Measurements from ENCODE around the gene NAPB.

NAPB gene

DNA sequence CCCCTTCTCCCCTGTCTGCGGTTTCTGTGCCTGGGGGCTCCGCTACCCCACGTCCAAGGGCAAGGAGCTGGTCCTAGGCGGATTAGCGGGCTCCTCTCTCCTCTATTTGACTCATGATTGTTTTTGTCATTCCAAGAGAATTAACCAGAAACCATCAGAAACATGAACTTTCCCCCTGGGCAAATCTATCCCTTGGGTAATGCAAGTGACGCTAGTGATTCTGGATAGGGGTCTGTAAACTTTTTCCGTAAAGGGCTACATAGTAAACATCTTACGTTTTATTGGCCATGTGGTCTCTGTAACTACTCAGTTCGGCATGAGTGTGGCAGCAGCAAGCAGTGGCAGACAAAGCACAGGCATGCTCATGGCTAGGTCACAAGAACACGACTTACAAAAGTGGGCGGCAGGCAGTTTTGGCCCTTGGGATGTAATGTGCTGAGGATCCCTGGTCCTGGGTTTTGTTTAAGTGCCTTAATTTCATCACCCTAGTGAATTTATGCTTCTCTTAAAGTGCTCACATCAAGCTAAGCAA, 30.7 kb upstream of the NAPB start:
- no peaks in the 10 kb centered on the region for H3K4me1 ChIP-seq (ENCODE audit: control insufficient read depth, insufficient read depth, low read length)
- H3K4me3 ChIP-seq (ENCODE audit: low read length), result no peak overlapping the region
- no peaks in the 10 kb centered on the region for H3K36me3 ChIP-seq (ENCODE audit: insufficient read depth, low read length)
- H3K27me3 ChIP-seq (ENCODE audit: control insufficient read depth, insufficient read depth, low read length), result peaks cover 7% of the 10 kb centered on the region
- H3K9me3 ChIP-seq (replicated peaks; ENCODE audit: low read length), result no peaks in the 10 kb centered on the region
- H3K4me2 ChIP-seq (ENCODE audit: low read length), result no peak overlapping the region
- H3K9ac ChIP-seq (ENCODE audit: low read depth, low read length), result no peak overlapping the region

DNA sequence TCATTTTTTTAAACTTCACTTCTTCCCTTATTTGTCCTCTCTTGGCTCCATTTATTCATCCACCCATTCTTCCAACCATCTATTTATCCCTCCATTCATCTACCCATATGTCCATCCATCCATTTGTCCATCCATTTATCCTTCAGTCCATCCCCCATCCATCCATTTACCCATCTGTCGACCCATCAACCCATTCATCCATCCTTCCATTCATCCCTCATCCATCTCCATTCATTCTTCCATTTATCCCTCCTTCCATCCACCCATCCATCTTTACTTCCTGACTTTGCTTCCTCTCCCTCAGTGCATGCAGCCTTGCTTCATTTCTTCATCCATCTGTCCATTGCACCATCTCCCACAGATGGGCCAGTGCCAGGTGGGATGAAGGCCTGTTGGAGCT, 29.6 kb upstream of the NAPB start:
- H3K4me1 ChIP-seq (ENCODE audit: control insufficient read depth, insufficient read depth, low read length), result peaks cover 2% of the 10 kb centered on the region
- no peak overlapping the region for H3K4me2 ChIP-seq (ENCODE audit: low read length)
- H3K9me3 ChIP-seq (replicated peaks; ENCODE audit: low read length), result no peaks in the 10 kb centered on the region
- H3K27me3 ChIP-seq (ENCODE audit: control insufficient read depth, insufficient read depth, low read length), result peaks cover 5% of the 10 kb centered on the region
- H3K4me3 ChIP-seq (ENCODE audit: low read length), result no peak overlapping the region
- no peaks in the 10 kb centered on the region for H3K36me3 ChIP-seq (ENCODE audit: insufficient read depth, low read length)
- no peak overlapping the region for H3K9ac ChIP-seq (ENCODE audit: low read depth, low read length)

DNA sequence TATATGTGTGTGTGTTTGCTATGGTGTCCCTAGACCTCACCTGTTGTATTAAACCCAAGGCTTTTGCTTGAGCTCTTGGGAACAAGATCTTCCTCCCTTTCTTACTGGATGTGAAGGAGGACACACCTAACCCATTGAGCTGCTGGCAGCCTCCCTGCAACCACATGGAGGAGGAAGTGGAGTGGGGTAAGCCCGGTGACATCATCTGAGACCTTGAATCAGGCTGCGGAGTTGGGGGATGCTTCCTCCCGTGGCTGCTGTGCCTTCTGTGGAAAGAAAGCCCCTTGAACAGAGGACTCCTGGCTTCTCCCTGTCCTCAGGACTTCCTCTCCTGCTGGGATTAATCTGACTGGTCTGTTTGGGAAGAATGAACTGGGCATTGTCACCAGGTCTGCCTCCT, 28.1 kb upstream of the NAPB start:
- Histone ChIP-seq H3K4me1 (ENCODE audit: control insufficient read depth, insufficient read depth, low read length) (peaks cover 8% of the 10 kb centered on the region), H3K9me3 (replicated peaks; ENCODE audit: low read length) (no peaks in the 10 kb centered on the region), H3K4me2 (ENCODE audit: low read length) (no peak overlapping the region), H3K4me3 (ENCODE audit: low read length) (no peak overlapping the region), H3K9ac (ENCODE audit: low read depth, low read length) (no peak overlapping the region), H3K36me3 (ENCODE audit: insufficient read depth, low read length) (no peaks in the 10 kb centered on the region), H3K27me3 (ENCODE audit: control insufficient read depth, insufficient read depth, low read length) (peaks cover 3% of the 10 kb centered on the region)

DNA sequence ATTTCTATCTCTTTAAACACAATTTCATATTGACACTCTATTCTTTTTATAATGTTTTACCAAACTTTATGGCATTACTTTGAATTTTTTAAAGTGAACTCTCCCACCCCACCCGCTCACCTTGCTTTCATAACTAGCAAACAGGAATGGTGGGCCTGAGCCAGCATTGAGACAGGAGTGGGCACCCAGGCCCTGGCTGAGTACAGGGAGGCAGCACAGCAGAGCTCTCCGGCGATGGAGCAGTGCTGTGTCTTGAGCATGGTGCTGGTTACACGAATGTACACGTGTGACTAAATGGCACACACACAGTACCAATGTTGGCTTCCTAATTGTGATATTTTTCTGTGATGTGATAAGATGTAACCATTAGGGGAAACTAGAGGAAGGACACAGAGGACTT, 26.9 kb upstream of the NAPB start:
- no peak overlapping the region for H3K4me3 ChIP-seq (ENCODE audit: low read length)
- no peaks in the 10 kb centered on the region for H3K36me3 ChIP-seq (ENCODE audit: insufficient read depth, low read length)
- H3K9me3 ChIP-seq (replicated peaks; ENCODE audit: low read length), result no peaks in the 10 kb centered on the region
- H3K27me3 ChIP-seq (ENCODE audit: control insufficient read depth, insufficient read depth, low read length), result peaks cover 8% of the 10 kb centered on the region
- H3K4me1 ChIP-seq (ENCODE audit: control insufficient read depth, insufficient read depth, low read length), result peaks cover 8% of the 10 kb centered on the region
- H3K4me2 ChIP-seq (ENCODE audit: low read length), result no peak overlapping the region
- no peak overlapping the region for H3K9ac ChIP-seq (ENCODE audit: low read depth, low read length)

DNA sequence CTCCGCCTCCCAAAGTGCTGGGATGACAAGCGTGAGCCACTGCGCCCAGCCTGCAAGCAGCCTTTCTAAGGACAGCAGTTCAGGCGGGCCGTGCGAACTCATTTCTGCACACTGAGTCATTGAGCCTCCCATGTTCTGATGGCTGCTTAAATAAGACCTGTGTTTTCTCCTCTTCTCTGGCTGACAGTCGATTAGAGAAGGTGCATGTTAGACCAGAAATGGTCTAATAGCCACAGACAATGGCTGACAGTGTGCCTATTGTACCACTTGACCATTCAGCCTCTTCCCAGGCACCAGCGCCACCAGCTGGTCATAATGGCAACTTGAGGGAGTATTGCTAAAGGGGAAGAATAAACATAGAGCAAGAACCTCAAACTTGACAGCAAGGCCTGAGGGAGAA, 25.2 kb upstream of the NAPB start:
- H3K36me3 ChIP-seq (ENCODE audit: insufficient read depth, low read length), result no peaks in the 10 kb centered on the region
- peaks cover 5% of the 10 kb centered on the region for H3K27me3 ChIP-seq (ENCODE audit: control insufficient read depth, insufficient read depth, low read length)
- no peak overlapping the region for H3K4me3 ChIP-seq (ENCODE audit: low read length)
- H3K4me2 ChIP-seq (ENCODE audit: low read length), result no peak overlapping the region
- no peaks in the 10 kb centered on the region for H3K9me3 ChIP-seq (replicated peaks; ENCODE audit: low read length)
- H3K9ac ChIP-seq (ENCODE audit: low read depth, low read length), result no peak overlapping the region
- H3K4me1 ChIP-seq (ENCODE audit: control insufficient read depth, insufficient read depth, low read length), result peaks cover 8% of the 10 kb centered on the region

DNA sequence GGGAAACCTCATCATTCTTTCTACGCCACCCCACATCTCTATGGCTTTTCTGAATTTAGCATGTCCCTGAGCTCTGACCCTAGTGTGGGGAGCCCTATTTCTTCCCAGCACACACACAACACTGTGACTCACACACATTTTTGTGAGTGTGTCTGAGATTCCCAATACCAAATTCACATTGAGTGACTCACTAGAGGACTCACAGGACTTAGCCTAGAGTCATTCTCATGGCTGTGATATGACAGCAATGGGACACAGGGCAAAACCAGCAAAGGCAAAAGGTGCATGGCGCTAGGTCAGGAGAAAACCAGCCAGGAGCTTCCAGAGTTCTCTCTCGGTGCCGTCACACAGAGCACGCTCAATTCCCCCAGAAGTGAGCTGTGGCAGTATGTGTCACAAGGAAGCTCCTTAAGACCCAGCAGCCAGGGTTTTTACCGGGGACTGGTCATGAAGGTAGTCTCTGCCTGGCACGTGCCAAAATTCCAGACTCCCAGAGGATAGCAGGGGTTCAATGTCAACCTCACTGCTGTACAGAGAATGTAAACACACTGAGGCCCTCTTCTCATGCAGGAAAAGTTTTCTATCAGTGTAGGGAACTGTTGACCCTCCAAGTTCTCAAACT, 24.4 kb upstream of the NAPB start:
- H3K4me3 ChIP-seq (ENCODE audit: low read length), result no peak overlapping the region
- H3K36me3 ChIP-seq (ENCODE audit: insufficient read depth, low read length), result no peaks in the 10 kb centered on the region
- H3K9me3 ChIP-seq (replicated peaks; ENCODE audit: low read length), result no peaks in the 10 kb centered on the region
- H3K9ac ChIP-seq (ENCODE audit: low read depth, low read length), result no peak overlapping the region
- peaks cover 5% of the 10 kb centered on the region for H3K27me3 ChIP-seq (ENCODE audit: control insufficient read depth, insufficient read depth, low read length)
- no peak overlapping the region for H3K4me2 ChIP-seq (ENCODE audit: low read length)
- H3K4me1 ChIP-seq (ENCODE audit: control insufficient read depth, insufficient read depth, low read length), result peaks cover 8% of the 10 kb centered on the region

DNA sequence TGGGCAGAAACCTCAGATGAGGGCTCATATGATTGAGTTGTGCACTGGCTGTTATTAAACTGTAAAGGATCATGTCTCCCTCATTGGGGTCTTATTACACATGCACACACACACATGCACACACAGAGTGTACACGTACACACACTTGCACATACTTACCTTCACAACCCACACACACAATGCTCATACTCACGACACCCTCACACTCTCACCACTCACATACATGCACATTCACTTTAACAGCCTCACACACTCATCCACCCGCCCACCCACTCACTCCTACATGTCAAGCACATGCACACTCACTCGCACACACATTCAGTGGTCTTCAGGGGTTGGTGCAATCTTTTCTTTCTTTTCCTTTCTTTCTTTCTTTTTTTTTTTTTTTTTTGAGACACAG, 23.6 kb upstream of the NAPB start:
- no peak overlapping the region for H3K4me3 ChIP-seq (ENCODE audit: low read length)
- no peaks in the 10 kb centered on the region for H3K9me3 ChIP-seq (replicated peaks; ENCODE audit: low read length)
- H3K4me1 ChIP-seq (ENCODE audit: control insufficient read depth, insufficient read depth, low read length), result peaks cover 8% of the 10 kb centered on the region
- H3K27me3 ChIP-seq (ENCODE audit: control insufficient read depth, insufficient read depth, low read length), result peaks cover 12% of the 10 kb centered on the region
- H3K4me2 ChIP-seq (ENCODE audit: low read length), result no peak overlapping the region
- no peak overlapping the region for H3K9ac ChIP-seq (ENCODE audit: low read depth, low read length)
- no peaks in the 10 kb centered on the region for H3K36me3 ChIP-seq (ENCODE audit: insufficient read depth, low read length)

DNA sequence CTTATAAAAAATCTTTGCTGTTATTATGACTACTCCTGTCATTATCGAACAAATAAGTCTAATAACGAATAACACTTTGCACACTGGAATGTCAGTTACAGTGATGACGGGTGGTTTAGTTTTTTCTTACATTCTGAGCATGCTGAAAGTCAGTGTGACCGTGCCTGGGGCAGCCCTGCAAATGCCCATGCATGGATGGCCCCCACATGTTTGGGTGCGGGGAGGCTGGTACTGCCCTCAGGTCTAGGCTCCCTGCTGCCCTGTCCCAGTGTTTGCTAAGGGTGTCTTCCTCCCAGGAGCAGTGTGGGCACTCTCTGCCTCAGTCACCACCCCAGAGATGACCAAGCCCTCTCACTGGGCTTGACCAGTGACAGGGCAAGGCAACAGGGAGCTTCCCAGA, 21.1 kb upstream of the NAPB start:
- Histone ChIP-seq H3K27me3 (ENCODE audit: control insufficient read depth, insufficient read depth, low read length) (peaks cover 20% of the 10 kb centered on the region), H3K9ac (ENCODE audit: low read depth, low read length) (no peak overlapping the region), H3K4me1 (ENCODE audit: control insufficient read depth, insufficient read depth, low read length) (peaks cover 8% of the 10 kb centered on the region), H3K9me3 (replicated peaks; ENCODE audit: low read length) (no peaks in the 10 kb centered on the region), H3K4me3 (ENCODE audit: low read length) (no peak overlapping the region), H3K36me3 (ENCODE audit: insufficient read depth, low read length) (no peaks in the 10 kb centered on the region), H3K4me2 (ENCODE audit: low read length) (no peak overlapping the region)

DNA sequence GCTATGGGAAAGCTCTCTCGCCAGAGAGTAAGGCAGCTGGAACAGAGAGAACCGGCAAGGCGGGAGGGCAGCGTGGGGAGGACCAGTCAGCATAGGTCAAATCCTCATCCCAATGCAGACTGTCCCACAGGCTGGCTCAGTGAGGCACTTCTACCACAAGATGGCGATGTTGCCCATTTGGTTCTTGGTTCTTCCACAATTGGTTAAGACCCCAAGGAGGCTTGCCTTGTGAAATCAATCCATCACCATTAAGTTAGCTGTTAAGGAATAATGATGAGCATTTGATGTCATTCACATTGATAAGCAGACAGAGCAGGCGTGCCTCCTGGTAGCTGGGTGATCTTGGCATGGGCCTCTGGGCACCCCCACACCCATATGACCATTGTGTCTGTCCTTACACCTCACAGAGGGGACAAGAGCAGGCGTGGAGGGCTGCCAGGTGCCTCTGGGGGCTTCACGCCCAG, 20.6 kb upstream of the NAPB start:
- Histone ChIP-seq H3K4me2 (ENCODE audit: low read length) (no peak overlapping the region), H3K9ac (ENCODE audit: low read depth, low read length) (no peak overlapping the region), H3K36me3 (ENCODE audit: insufficient read depth, low read length) (no peaks in the 10 kb centered on the region), H3K27me3 (ENCODE audit: control insufficient read depth, insufficient read depth, low read length) (peaks cover 23% of the 10 kb centered on the region), H3K4me1 (ENCODE audit: control insufficient read depth, insufficient read depth, low read length) (peaks cover 8% of the 10 kb centered on the region), H3K9me3 (replicated peaks; ENCODE audit: low read length) (no peaks in the 10 kb centered on the region), H3K4me3 (ENCODE audit: low read length) (no peak overlapping the region)

DNA sequence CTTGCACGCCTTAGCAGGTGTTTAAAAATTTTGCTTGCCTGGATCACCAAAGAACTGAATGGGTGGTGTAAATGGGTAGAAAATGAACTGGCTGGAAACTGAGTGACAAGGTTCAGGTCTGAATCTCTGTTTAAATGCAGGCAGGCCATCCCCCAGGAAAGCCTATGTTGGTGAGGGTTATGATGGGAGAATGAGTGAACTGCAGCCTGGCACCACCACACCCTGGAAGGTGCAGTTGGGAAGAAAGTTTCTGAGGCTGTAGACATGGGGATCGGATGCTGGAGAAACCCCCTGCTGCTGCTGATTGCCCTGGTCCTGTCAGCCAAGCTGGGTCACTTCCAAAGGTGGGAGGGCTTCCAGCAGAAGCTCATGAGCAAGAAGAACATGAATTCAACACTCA, 18.7 kb upstream of the NAPB start:
- Histone ChIP-seq H3K9ac (ENCODE audit: low read depth, low read length) (no peak overlapping the region), H3K27me3 (ENCODE audit: control insufficient read depth, insufficient read depth, low read length) (peaks cover 32% of the 10 kb centered on the region), H3K4me2 (ENCODE audit: low read length) (no peak overlapping the region), H3K4me1 (ENCODE audit: control insufficient read depth, insufficient read depth, low read length) (no peaks in the 10 kb centered on the region), H3K36me3 (ENCODE audit: insufficient read depth, low read length) (no peaks in the 10 kb centered on the region), H3K4me3 (ENCODE audit: low read length) (no peak overlapping the region), H3K9me3 (replicated peaks; ENCODE audit: low read length) (no peaks in the 10 kb centered on the region)

DNA sequence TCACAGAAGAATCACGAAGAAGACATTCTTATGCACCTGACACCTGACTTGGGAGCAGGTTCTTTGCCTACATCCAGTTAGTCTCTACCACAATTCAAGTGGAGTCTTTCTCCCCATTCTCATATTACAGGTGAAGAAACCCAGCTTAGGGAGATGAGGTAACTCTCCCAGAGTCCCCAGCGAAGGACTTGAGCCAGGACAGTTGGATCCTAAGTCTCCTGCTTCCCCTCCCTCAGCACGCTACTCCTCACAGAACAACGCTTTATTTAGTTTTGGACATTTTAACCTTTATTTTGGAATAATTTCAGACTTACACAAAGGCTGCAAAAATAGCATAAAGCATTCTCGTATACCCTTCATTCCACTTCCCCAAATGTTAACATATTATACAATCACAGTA, 17.4 kb upstream of the NAPB start:
- no peaks in the 10 kb centered on the region for H3K9me3 ChIP-seq (replicated peaks; ENCODE audit: low read length)
- H3K4me3 ChIP-seq (ENCODE audit: low read length), result no peak overlapping the region
- H3K4me2 ChIP-seq (ENCODE audit: low read length), result no peak overlapping the region
- peaks cover 42% of the 10 kb centered on the region for H3K27me3 ChIP-seq (ENCODE audit: control insufficient read depth, insufficient read depth, low read length)
- H3K36me3 ChIP-seq (ENCODE audit: insufficient read depth, low read length), result no peaks in the 10 kb centered on the region
- no peaks in the 10 kb centered on the region for H3K4me1 ChIP-seq (ENCODE audit: control insufficient read depth, insufficient read depth, low read length)
- H3K9ac ChIP-seq (ENCODE audit: low read depth, low read length), result no peak overlapping the region

DNA sequence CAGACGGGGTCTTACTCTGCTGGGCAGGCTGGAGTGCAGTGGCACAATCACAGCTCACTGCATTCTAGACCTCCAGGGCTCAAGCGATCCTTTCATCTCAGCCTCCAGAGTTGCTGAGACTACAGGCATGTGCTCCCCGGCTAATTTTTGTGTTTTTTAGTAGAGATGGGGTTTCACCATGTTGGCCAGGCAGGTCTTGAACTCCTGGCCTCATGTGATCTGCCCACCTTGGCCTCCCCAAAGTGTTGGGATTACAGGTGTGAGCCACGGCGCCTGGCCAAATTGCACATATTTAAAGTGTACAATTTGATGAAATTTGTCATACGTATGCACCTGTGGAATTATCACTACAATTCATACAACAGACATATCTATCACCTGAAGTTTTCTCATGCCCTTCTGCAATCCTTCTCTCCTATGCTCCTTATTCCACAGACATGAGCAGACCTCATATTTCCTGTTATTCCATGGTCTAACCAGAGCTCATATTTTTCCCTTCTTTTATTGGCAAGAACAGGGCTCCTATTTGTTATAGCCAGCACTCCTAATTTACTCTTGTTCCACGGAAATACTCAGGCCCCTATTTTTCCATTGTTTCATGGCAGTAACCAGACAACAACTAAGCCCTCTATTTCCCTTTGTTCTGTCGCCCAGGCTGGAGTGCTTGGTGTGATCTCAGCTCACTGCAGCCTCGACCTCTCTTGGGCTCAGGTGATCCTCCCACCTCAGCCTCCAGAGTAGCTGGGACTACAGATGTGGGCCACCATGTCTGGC, 16.0 kb upstream of the NAPB start:
- H3K4me3 ChIP-seq (ENCODE audit: low read length), result no peak overlapping the region
- no peaks in the 10 kb centered on the region for H3K9me3 ChIP-seq (replicated peaks; ENCODE audit: low read length)
- peaks cover 40% of the 10 kb centered on the region for H3K27me3 ChIP-seq (ENCODE audit: control insufficient read depth, insufficient read depth, low read length)
- no peaks in the 10 kb centered on the region for H3K36me3 ChIP-seq (ENCODE audit: insufficient read depth, low read length)
- H3K4me2 ChIP-seq (ENCODE audit: low read length), result no peak overlapping the region
- no peak overlapping the region for H3K9ac ChIP-seq (ENCODE audit: low read depth, low read length)
- H3K4me1 ChIP-seq (ENCODE audit: control insufficient read depth, insufficient read depth, low read length), result no peaks in the 10 kb centered on the region
